HCT116 (cell line): ENCODE data around the gene TBP.

Experiments
- CTCF ChIP-seq, 3 experiments: fragments of 200-600 bp in 1 of 3; sonication (generic) in 1 of 3; IDR thresholded peaks in 2 of 3; conservative IDR thresholded peaks in 1 of 3; 2 replicates each; pipeline ENCODE4 v1.5.1; 2012 to 2017; ENCODE audit warnings: low read depth in 2 of 3, low read length in 2 of 3, antibody characterized with exemption in 1 of 3, borderline replicate concordance in 1 of 3, control low read depth in 1 of 3, mild to moderate bottlenecking in 1 of 3, mixed read lengths in 1 of 3, mixed run types in 1 of 3, moderate library complexity in 1 of 3; ENCODE audit not compliant: insufficient read depth in 1 of 3
- POLR2AphosphoS5 ChIP-seq: IDR thresholded peaks from 2 replicates; pipeline ENCODE4 v1.6.1; 2011; ENCODE audit warnings: mild to moderate bottlenecking, low read depth, low read length, moderate library complexity
- REST ChIP-seq: IDR thresholded peaks from 2 replicates; pipeline ENCODE4 v1.6.1; 2012; ENCODE audit warnings: low read depth

DNA sequence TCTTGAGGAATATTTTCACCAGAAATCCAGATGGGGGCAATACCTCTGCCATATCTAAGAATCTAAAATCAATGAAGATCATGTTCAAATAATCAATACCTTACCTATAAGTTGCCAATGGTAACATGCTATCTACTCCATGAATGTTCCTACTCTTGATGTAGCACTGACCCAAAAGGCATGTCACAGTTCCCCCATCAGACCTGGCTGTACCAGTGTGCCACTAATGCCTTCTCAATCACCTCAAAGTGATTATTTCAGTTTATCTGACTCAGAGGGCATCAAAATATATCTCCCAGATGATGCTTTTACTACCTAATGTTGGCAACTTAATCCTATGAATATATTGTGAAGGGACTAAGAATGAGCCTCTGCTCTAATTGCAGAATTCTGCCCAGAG lies 24.7 kb downstream of the TBP start:
- TF ChIP-seq CTCF (IDR thresholded peaks at IDR 0.05 in 2 of 3, conservative IDR thresholded peaks at IDR 0.05 in 1 of 3; ENCODE audit: borderline replicate concordance in 1 of 3, insufficient read depth in 1 of 3, low read depth in 2 of 3, low read length in 2 of 3), result no peak
- TF ChIP-seq REST, result no peak
- no peak for TF ChIP-seq POLR2AphosphoS5
